IPS-NIHi11 (cell line): ENCODE data around the gene ZNF438.

ENCODE experiments used
- DNase-seq: peaks from one replicate; pipeline ENCODE4 v3.0.0; 2012; ENCODE audit warnings: mixed read lengths, low spot score

Gene ZNF438

DNA sequence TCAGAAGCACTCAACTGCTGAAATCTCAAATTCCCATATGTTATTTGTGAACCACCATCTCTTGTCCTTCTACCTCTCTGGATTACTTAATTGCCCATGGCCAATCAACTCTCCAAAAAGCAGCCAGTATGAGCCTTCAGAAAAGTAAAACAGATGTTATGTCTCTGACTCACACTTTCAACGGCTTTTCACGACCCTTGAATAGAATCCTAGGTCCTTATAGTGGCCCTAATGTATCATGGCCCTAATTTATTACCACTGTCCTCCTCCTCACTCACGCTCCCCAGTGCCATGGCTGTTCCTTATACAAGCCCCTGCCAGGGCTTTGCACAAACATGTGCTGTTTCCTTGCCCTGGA lies 20.0 kb downstream of the ZNF438 start:
- DNase-seq, result no peak

DNA sequence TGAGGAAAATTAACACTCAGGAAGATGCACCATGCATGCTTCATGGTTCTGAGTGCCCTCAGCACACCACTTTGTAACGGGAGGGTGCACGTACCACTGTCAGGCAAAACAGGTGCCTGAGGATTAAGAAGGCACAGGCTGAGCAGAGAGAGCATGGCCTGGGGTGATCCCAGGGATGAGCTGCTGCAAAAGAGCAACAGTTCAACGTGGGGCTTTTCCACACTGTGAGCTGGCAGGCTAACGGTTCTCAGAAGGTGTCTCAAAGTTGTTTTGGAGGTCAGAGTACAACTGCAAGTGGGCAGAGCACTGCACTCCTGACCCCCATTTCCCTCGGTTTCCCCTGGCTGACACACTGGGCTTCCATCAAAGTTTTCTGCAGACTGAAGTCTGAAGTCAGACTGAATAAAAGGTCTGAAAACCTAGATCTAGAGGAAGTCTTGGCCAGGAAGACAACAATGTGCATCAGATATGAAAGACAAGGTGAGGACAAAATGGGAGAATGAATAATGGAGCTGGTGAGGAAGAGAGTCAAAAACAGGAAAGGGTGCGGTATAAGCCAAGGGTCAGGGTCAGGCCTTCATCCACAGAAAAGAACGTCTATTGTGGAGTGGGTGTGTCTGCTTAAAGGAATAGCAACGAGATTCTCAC lies 20.5 kb downstream of the ZNF438 start:
- no peak for DNase-seq

DNA sequence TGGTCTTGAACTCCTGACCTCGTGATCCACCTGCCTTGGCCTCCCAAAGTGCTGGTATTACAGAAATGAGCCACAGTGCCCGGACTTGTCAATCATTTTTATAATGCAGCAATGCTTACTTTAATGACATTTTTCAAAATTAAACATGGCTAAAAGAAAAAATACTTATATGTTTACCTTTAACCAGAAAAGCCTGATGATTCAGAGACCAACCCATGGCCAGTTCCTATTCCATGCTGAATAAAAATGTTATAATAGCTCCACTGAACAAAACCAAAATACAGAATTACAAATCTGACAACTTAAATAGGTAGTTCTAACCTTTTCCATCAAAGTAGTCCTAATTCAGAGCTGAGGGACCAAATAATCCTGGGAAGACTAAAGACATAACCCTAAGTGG lies 21.6 kb downstream of the ZNF438 start:
- no peak for DNase-seq

DNA sequence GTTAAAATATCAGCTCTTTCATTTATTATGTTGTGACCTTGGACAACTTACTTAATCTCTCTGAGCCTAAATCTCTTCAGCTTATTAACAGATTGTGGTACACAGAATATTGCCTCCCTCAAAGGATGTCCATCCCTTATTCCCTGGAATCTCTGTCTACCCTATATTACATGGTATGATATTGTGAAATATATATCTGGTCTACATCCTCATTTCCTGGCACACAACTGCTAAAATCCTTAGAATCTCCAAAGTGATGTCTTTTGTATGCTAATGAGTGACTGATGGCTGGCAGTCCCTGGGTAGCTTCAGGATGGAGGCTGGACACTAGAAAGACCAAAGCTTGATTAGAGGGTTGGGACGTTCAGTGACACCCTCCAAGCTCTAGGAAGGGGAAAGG lies 25.8 kb downstream of the ZNF438 start:
- DNase-seq, result no peak

DNA sequence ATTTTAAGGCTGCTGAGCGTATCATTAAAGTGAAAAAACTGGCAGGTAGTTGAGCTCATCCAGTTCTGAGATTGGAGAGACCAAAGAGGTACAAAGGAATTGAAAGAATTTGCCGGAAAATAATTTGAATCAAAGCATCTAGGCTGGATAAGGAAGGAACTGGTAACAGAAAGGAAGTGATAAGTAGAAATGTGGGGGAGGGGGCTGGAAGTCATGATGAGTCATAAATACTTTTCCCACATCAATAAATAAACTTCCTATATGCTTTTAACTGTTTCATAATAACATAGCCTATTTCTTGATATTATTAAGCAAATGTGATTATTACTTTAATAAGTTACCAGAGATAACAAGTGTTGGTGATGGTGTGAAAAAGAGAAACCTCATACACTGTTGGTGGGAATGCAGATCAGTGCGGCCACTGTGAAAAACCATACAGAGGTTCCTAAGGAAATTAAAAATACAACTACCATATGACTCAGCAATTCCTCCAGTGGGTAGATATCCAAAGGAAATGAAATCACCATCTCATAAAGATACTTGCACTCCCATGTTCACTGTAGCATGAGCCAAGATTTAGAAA lies 27.0 kb downstream of the ZNF438 start:
- no peak for DNase-seq

DNA sequence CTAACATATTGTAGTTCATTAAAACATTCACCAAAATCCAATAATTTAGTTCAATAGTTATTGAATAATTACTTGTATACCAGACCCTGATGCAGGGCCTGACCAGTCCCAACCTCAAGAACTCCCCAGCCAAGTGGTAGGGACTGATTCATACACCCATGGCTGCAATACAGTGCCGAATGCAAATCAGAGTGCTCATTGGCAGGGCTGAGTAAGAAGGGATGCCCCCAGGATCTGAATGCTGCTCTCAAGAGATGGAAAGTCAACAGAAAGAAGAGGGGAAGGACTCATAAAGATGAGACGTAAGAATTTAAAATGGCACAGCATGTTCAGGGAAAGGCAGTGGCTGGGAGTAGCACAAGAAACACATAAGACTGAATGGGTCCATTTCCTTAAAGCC lies 29.9 kb downstream of the ZNF438 start:
- DNase-seq, result no peak

DNA sequence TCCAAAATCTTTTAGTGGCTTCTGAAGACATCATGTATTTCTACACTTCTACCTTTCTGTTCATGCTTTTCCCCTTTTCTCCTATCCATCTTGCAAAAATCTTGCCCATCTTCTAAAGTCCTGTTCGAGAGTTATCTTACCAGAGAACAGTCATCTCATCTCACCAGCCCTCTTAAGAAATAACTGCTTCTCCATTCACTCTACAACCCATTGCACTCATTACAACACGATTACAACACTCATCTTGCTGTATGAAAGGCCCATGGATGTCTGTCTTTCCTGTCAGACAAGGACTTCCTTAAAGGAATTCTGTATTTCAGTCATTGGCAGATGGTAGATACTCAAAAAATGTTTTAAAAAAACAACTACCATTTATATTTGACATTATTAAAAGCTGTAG lies 30.8 kb downstream of the ZNF438 start:
- DNase-seq, result no peak

DNA sequence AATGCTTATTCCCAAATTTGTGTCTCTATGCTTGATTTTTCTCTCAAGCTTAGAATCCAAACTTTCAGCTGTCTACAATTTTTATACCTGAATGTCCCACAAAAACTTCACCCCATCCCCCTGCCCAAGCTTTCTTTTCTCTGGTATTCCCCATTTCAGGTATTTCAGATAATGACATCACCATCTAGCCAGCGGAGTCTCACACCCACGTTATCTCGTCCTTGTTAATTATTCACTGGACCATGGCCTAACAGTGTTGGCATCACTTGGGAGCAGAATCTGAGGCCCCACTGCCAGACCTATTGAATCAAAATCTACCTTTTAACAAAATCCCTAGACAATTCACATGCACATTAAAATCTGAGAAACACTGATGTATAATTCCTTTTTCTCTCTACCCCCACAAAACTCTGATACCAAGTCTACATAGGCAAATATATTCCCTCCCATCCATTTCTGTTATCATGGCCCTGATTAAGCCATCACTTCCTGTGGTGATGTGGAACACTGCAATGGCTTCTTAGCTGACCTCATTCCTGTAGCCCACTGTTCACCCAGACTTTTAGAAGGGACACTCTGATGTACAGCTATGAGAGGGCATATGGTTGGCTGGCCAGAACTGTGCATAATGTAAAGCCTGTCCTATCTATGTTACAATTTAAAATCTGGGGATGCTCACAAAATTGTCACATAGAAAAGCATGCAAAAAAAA lies 31.4 kb downstream of the ZNF438 start:
- DNase-seq, result no peak

DNA sequence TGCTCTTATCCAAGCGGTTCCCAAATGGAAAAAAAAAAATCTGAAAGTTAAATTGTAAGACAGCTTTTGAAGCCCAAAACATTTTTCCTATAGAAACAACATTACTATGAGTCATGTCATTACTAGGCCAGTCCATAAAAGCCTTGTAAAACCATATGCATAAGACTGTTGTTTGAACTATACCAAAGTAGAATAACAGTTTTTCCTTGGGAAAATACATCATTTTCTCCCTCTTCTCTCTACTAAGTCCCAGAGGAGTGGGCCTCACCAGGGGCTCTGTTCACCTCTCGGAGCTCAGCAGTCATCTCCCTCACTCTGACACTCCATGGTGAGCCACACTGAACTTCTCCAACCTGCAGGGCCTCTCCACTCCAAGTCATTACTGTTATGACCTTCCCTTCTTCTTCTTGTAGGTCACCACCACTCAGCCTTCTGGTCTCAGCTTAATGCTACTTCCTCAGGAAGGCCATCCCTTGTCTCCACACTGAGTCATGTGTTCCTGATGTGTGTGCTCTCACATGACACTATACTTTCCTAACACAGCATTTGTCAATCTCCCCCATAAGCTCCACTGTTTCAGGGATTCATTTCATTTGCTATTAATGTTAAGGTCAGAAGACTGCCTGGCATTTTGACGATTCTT lies 32.5 kb downstream of the ZNF438 start:
- DNase-seq, result no peak

DNA sequence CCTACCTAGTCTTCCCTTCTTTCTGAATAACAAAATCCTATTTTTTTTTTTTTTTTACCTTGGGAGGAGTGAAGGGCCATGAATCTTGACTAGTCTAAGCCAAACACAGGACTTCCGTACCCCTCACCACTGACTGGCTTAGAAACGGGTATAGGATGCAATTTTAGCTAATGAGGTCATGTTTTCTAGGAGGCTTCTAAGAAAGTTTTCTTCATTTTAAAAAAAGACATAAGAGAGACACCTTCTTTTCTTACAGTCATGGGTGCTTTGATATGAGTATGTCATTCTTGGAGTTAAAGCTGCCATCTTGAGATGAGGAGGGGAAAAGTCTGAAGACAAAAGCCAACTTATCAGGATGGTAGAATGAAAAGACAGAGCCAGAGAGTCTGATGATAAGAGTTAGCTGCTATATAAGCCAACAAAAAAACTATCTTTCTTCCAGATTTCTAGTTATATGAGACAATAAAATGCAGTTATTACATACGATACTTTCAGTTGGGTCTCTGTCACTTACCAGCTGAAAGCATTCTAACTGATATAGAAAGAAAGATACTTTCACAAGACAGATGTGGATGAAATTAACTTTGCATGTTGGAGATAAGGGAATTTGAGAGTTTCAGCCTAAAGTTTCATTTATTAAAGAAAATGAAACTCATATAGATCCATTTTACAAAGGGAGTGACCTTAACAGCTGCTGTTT lies 34.0 kb downstream of the ZNF438 start:
- DNase-seq, result no peak

DNA sequence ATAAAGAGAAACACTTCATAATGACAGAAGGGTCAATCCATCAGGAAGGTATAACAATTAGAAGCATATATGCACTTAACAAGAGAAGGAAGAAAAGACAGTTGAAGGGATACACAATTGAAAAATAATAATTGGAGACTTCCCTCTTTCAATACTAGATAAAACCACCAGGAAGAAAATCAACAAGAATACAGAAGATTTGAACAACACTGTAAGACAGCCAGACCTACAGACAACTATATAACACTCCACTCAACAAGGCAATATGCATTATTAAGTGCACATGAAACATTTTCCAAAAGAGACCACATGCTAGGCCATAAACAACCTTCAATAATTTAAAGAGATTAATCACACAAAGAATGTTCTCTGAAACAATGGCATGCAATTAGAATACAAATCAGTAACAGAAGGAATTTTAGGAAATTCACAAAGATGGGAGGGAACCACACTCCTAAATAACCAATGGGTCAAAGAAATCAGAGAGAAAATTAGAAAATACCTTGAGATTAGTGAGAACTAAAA lies 35.1 kb downstream of the ZNF438 start:
- no peak for DNase-seq

DNA sequence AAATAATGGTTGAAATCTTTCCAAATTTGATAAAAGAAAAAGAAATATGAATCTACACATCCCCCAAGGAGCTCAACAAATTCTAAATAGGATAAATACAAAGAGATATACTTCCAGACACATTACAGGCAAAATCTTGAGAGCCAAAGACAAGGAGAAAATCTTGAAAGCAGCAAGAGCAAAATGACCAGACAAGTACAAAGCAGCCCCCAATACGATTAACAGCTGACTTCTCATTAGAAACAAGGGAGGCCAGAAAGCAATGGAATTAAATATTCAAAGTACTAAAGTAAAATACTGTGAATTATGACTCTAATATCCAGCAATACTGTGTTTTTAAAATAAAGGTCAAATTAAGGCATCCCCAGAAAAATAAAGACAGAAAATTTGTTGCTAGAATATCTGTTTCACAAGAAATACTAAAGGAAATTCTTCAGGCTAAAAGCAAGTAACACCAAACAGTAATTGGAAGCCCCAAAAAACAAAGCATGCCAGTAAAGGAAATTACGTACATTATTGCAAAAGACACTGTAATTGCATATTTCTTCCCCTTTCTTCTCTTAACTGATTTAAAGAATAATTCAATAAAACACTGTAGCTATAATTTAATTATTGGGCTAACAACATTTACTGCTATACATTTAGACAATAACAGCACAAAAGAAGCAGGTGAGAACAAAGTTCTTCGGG lies 36.4 kb downstream of the ZNF438 start:
- DNase-seq, result no peak

DNA sequence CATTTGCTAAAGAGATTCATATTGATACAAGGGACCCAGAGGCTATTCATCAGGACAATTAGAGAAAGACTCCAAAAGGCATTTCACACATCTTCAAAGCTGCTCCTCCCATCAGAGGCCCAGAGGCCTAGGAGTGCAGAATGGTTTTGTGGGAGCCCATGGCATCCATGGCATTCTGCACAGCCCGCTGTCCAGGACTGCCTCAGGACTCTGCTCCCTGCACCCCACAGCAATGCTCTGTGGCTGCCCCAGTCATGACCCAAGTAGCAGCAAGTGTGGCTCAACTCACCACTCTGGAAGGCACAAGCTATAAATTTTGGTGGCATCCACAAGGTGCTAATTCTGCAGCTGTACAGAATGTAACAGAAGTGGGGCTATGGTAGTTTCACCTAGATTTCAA lies 38.5 kb downstream of the ZNF438 start:
- DNase-seq, result no peak

DNA sequence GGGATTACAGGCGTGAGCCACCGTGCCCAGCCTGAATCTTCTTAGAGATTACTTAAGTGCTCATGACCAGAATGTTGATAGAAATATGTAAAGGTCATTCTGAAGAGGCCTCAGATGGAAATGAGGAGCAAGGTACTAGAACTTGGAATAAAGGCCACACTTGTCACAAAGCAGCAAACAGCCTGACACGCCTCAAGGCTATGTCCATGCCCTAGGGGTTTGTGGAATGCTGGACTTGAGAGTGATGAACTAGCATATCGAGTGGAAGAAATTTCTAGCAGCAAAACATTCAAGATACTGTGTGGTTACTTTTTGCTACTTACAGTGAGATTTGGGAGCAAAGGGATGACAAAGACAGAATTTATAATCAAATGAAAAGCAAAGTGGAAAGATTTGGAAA lies 39.0 kb downstream of the ZNF438 start:
- DNase-seq, result no peak

DNA sequence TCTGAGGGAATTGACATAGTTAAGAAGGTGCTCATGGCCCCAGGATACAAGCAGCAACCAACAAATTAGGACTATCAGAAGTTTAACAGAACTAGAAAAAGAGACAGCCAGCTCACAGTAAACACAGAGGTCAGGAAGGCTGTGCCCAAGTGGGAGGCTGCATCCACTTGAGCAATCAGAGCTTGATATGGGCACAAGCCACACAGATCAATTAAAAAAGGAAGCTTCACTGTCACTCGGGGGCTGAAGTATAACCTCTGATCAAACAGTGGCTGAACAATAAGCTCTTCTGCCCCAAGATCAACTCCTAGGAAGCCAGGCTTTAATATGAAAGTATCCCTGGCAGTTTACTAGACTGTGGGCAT lies 40.0 kb downstream of the ZNF438 start:
- no peak for DNase-seq

DNA sequence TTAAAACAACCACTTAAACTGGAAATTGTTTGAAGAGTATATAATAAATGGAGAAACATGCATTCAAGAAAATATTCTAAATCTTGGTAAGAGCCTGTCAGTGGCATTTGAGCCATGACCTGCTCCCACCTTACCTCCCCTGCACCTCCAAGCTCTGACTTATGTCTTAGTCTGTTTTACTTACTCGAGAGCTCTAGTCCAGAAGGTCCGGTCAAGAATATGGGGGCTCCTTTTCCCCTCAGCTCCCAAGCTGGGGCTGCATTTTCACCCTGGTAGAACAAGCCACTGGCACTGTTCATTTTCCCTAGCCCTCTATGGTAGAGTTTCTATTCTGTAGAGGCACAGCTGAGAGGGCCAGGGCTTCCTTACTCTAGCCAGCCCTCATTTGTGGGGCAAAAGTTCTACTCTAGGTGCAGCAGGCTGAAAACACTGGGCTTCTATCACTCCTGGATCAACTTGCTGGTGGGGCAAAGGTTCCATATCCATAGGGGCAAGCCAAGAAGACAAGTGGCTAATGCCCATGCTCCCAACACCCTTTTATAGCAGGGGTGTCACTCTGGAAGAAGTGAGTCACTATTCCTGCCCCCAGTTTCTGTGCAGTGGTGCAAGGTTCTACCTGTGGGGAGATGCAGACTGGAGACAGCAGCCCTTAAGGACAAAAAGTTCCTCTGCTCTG lies 40.6 kb downstream of the ZNF438 start:
- no peak for DNase-seq

DNA sequence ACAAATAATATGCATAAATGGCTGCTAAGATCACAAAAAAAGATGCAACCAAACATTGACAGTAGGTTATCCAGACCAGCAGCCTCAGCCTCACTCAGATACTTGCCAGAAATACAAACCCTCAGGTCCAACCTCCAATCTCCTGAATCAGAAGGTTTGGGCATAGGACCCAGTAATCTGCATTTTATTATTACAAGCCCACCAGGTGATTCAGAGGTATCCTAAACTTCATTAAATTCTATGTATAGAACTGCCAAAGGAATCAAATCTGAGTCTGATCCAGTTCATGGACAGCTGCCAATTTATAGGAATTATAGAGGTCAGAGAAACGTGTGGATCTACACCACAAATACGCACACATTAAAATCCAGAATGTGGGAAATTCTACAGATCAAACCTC lies 41.3 kb downstream of the ZNF438 start:
- no peak for DNase-seq

DNA sequence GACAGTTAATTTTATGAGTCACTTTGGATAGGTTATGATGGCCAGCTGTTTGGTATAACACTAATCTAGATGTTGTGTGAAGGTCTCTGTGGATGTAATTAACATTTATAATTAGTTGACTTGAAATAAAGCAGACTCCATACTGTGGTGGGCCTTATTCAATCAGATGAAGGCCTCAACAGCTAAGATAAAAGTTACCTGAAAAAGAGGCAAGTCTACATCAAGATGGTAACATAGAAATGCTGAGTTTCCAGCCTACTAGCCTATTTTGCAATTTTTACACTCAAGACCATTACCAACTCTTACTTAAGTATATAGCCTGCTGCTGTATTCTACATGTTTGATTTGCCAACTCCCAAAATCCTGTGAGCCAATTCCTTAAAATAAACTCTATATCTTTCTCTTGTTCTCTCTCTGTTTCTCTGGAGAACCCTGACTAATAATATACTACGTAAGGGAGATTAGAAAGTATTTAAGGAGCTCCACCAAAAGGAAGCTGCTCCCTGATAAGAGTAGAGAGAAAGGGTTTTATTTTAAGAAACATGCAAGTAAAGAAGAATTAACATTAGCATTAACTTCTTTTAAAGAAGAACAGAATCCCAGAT lies 42.7 kb downstream of the ZNF438 start:
- no peak for DNase-seq

DNA sequence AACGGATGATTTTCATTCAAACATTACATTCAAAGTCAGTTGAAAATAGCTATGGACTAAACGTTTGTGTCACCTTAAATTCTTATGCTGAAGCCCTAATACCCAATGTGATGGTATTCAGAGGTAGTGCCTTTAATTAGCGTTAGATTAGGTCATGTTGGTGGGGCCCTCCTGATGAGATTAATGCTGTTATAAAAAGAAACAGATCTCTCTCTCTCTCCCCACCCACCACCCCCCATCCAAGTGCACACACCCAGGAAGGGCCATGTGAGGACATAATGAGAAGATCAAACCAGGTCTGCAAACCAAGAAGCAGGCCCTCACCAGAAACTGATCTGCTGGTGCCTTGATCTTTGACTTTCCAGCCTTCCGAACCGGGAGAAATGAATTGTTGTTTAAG lies 44.2 kb downstream of the ZNF438 start:
- DNase-seq, result no peak

DNA sequence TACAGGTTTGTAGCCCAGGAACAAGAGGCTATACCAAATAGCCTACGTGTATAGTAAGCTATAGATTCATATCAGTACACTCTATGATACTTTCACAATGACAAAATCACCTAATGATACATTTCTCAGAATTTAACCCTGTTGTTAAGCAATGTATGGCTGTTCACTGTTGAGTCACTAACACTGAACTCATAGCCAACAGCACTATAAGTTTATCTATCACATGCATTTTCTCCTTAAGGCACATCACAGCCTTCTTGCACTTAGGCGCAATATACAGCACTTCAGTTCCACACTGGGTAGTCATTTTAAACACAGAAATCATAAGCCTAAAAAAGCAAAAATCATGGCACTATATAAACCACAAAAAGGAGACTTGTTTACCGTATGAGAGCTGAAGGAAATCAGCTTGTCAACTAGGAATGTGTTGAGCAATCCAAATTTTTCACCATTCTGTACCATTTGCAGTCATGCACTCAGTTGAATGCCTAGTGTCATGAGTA lies 45.6 kb downstream of the ZNF438 start:
- DNase-seq, result no peak

DNA sequence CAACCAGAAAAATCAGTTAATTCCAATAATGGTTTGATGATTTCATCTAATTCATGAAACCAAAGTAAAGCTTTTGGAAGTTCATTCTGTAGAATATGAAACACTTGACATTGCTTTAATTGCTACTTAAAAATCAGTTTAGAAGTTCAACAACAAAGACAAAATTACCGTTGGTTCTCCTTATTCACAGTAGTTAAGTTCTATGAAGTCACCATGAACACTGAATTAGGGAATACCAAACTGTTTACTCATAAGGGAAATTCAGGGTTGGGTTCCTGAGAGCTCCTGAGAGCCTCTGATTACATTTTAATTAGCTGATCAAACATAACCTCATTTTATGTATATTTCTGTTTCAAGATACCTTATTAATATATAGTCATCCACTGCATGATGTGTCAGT lies 46.2 kb downstream of the ZNF438 start:
- no peak for DNase-seq
